Measurements from ENCODE around the gene SLC66A1.
A peak's percentile ranks its signal among the peaks of the same experiment; 100 is the strongest.

- TF ChIP-seq CTCF (IDR thresholded peaks at IDR 0.05; ENCODE audit: low read depth, low read length) (peak; percentile 57), EZH2phosphoT487 (IDR thresholded peaks at IDR 0.05; ENCODE audit: low read depth) (no peak)
These were observed 29.3 kb downstream of the SLC66A1 start for GRCh38 chr1:19341201-19342061.

All from OCI-LY3 (cell line).